ENCODE data around the gene CELA2A.
"Not testable (repeated sequence)": the region's sequence is repeated elsewhere in the genome, so short reads cannot be mapped to it uniquely, and the experiment has no call there.

The CELA2A gene

GRCh38 chr1:15459771-15460707, 3.5 kb downstream of the CELA2A start:
- Histone ChIP-seq H3K4me2 (no peak overlapping the region), H3K4me1 (ENCODE audit: low read depth, poor library complexity, severe bottlenecking) (no peaks in the 10 kb centered on the region), H3K79me2 (ENCODE audit: insufficient read depth, low read depth) (no peaks in the 10 kb centered on the region), H3K9ac (no peak overlapping the region), H3K4me3 (IDR thresholded peaks at IDR 0.05; ENCODE audit: insufficient read depth, low read depth, low read length) (no peak overlapping the region), H3K27me3 (ENCODE audit: insufficient read depth, low read depth) (no peaks in the 10 kb centered on the region), H3K27ac (no peak overlapping the region), H3K36me3 (ENCODE audit: insufficient read depth) (no peaks in the 10 kb centered on the region), H2AFZ (ENCODE audit: low read depth) (no peak overlapping the region), H4K20me1 (ENCODE audit: insufficient read depth) (no peaks in the 10 kb centered on the region)
- no peak for TF ChIP-seq CTCF (conservative IDR thresholded peaks at IDR 0.05; ENCODE audit: low read depth, low read length)

GRCh38 chr1:15460708-15461095, 4.2 kb downstream of the CELA2A start:
- no peak overlapping the region for H3K4me2 ChIP-seq
- no peaks in the 10 kb centered on the region for H3K36me3 ChIP-seq (ENCODE audit: insufficient read depth)
- no peaks in the 10 kb centered on the region for H4K20me1 ChIP-seq (ENCODE audit: insufficient read depth)
- no peak overlapping the region for H3K9ac ChIP-seq
- H3K4me3 ChIP-seq (IDR thresholded peaks at IDR 0.05; ENCODE audit: insufficient read depth, low read depth, low read length) = no peak overlapping the region
- H3K4me1 ChIP-seq (ENCODE audit: low read depth, poor library complexity, severe bottlenecking) = no peaks in the 10 kb centered on the region
- TF ChIP-seq CTCF (conservative IDR thresholded peaks at IDR 0.05; ENCODE audit: low read depth, low read length) = no peak
- H2AFZ ChIP-seq (ENCODE audit: low read depth) = no peak overlapping the region
- H3K27ac ChIP-seq = no peak overlapping the region
- no peaks in the 10 kb centered on the region for H3K79me2 ChIP-seq (ENCODE audit: insufficient read depth, low read depth)
- no peaks in the 10 kb centered on the region for H3K27me3 ChIP-seq (ENCODE audit: insufficient read depth, low read depth)

DNA sequence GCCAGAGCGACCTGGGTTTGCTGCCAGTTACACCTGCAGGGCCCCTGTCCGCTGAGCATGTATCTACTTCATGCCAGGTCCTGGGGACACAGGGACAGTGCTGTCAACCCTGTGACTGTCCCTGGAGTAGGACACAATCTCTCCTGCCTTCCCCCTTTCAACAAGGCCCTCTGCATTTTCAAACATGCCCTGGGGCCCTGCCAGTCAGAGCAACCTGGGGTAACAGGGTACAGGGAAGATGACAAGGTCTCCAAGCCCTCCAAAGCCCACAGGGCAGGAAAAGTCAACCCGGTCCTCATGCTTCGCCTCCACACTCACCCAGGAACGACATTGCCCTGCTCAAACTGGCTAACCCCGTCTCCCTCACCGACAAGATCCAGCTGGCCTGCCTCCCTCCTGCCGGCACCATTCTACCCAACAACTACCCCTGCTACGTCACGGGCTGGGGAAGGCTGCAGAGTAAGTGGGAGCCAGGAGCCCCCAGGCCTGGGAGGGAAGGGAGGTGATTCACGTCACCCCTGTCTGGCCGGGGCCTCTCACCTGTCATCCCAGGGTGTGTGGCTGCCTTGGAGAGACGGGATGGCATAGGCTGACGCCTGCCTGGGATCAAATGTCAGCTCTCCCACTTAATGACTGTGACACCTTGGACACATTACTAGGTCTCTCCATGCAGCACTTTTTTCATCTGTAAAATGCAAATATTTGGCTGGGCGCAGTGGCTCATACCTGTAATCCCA, 6.7 kb downstream of the CELA2A start:
- H3K4me2 ChIP-seq; H4K20me1 ChIP-seq (ENCODE audit: insufficient read depth); H2AFZ ChIP-seq (ENCODE audit: low read depth); H3K4me3 ChIP-seq (IDR thresholded peaks at IDR 0.05; ENCODE audit: insufficient read depth, low read depth, low read length); H3K27me3 ChIP-seq (ENCODE audit: insufficient read depth, low read depth); H3K36me3 ChIP-seq (ENCODE audit: insufficient read depth); H3K4me1 ChIP-seq (ENCODE audit: low read depth, poor library complexity, severe bottlenecking); H3K9ac ChIP-seq; H3K79me2 ChIP-seq (ENCODE audit: insufficient read depth, low read depth); H3K27ac ChIP-seq: not testable (repeated sequence)

- not testable (repeated sequence) for H3K4me1 ChIP-seq (ENCODE audit: low read depth, poor library complexity, severe bottlenecking); H3K79me2 ChIP-seq (ENCODE audit: insufficient read depth, low read depth); H3K36me3 ChIP-seq (ENCODE audit: insufficient read depth)
These were observed 7.4 kb downstream of the CELA2A start for GRCh38 chr1:15463926-15464322.

DNA sequence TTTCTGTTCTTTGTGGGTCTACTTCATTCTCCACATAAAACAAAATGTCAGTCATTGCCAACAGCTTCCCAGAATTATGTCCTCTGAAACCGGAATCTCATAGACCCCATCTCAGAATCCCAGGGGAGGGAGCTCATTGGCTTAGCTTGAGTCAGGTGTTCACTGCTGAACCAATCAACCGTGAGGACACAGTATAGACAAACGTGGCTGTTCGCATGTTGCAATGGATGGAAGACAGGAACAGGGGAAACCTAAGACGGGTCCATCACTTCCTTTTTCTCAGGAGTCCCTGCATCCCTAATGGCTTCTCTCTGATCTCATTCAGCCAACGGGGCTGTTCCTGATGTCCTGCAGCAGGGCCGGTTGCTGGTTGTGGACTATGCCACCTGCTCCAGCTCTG, 9.1 kb downstream of the CELA2A start:
- Histone ChIP-seq H3K4me2 (no peak overlapping the region), H3K36me3 (ENCODE audit: insufficient read depth) (no peaks in the 10 kb centered on the region), H3K9ac (no peak overlapping the region), H3K4me1 (ENCODE audit: low read depth, poor library complexity, severe bottlenecking) (no peaks in the 10 kb centered on the region), H3K27me3 (ENCODE audit: insufficient read depth, low read depth) (no peaks in the 10 kb centered on the region), H4K20me1 (ENCODE audit: insufficient read depth) (no peaks in the 10 kb centered on the region), H3K27ac (no peak overlapping the region), H3K4me3 (IDR thresholded peaks at IDR 0.05; ENCODE audit: insufficient read depth, low read depth, low read length) (no peak overlapping the region), H3K79me2 (ENCODE audit: insufficient read depth, low read depth) (no peaks in the 10 kb centered on the region), H2AFZ (ENCODE audit: low read depth) (no peak overlapping the region)
- no peak for TF ChIP-seq CTCF (conservative IDR thresholded peaks at IDR 0.05; ENCODE audit: low read depth, low read length)

More at GRCh38 chr1:15463926-15464322, 7.4 kb downstream of the CELA2A start:
- not testable (repeated sequence) for H3K9ac ChIP-seq; H3K27me3 ChIP-seq (ENCODE audit: insufficient read depth, low read depth); H4K20me1 ChIP-seq (ENCODE audit: insufficient read depth); H3K4me3 ChIP-seq (IDR thresholded peaks at IDR 0.05; ENCODE audit: insufficient read depth, low read depth, low read length); H3K27ac ChIP-seq; H3K4me2 ChIP-seq; H2AFZ ChIP-seq (ENCODE audit: low read depth)

DNA sequence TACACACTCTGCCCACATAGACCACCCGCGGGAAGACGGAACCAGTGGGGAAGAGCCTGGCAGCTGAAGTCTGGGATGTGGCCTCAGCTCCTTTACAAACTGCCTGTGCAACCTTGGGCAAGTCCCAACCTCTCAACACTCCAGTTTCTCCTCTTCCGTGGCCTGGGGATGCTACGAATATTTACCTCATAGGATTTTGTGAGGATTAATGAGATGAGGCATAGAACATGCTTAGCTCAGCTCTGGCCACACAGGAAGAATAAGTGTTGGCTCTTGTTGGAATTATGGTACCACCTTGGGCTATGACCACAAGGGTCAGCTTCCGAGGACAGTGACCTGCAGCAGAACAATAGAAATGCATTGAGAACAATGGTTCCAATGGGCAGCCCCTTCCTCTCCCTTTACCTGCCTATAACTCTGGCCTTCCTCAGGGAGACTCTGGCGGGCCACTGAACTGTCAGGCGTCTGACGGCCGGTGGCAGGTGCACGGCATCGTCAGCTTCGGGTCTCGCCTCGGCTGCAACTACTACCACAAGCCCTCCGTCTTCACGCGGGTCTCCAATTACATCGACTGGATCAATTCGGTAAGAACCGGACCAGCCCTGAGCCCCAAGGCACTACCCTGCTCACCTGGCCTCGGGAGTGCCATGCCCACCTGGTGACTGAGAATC, 10.6 kb downstream of the CELA2A start:
- not testable (repeated sequence) for H3K36me3 ChIP-seq (ENCODE audit: insufficient read depth); H3K27me3 ChIP-seq (ENCODE audit: insufficient read depth, low read depth); H3K4me1 ChIP-seq (ENCODE audit: low read depth, poor library complexity, severe bottlenecking); H3K27ac ChIP-seq; H3K9ac ChIP-seq; H4K20me1 ChIP-seq (ENCODE audit: insufficient read depth); H2AFZ ChIP-seq (ENCODE audit: low read depth); H3K79me2 ChIP-seq (ENCODE audit: insufficient read depth, low read depth); H3K4me3 ChIP-seq (IDR thresholded peaks at IDR 0.05; ENCODE audit: insufficient read depth, low read depth, low read length); H3K4me2 ChIP-seq
